ENCODE measurements around the gene PSD2. TPM values are rescaled to one million over a fixed set of nuclear protein-coding genes. Genes with fewer than 3 reads are reported as not detected.

Gene PSD2
- total RNA-seq, 1 donor from 2014 or later: 0.25 TPM

- H3K4me1 Mint-ChIP-seq (ENCODE audit: low read depth, unreplicated experiment): no peaks in the 10 kb centered on the region
- no peak for FAIRE-seq
- peaks cover 5% of the 10 kb centered on the region for H3K36me3 Mint-ChIP-seq (ENCODE audit: low read depth, unreplicated experiment)
- Histone ChIP-seq H3K9me3 (ENCODE audit: insufficient read depth, low read depth, low read length) (no peaks in the 10 kb centered on the region), H2AFZ (ENCODE audit: low read depth, low read length) (no peak overlapping the region), H3K36me3 (ENCODE audit: insufficient read depth, low read length) (no peaks in the 10 kb centered on the region), H3K27ac (ENCODE audit: low read depth, low read length) (no peak overlapping the region), H3K79me2 (ENCODE audit: insufficient read depth, low read length) (no peaks in the 10 kb centered on the region), H3K9ac (ENCODE audit: low read length) (no peak overlapping the region), H3K4me2 (ENCODE audit: low read length) (no peak overlapping the region), H4K20me1 (ENCODE audit: insufficient read depth, low read length) (no peaks in the 10 kb centered on the region), H3K27me3 (ENCODE audit: insufficient read depth, low read length) (peaks cover 43% of the 10 kb centered on the region), H3K4me1 (ENCODE audit: insufficient read depth, low read length) (no peaks in the 10 kb centered on the region), H3K4me3 (ENCODE audit: insufficient read depth, low read depth, low read length) (no peak overlapping the region)
- no peak for TF ChIP-seq EZH2 (IDR thresholded peaks at IDR 0.05; ENCODE audit: insufficient read depth, low read length)
- TF ChIP-seq, protein P1, sequence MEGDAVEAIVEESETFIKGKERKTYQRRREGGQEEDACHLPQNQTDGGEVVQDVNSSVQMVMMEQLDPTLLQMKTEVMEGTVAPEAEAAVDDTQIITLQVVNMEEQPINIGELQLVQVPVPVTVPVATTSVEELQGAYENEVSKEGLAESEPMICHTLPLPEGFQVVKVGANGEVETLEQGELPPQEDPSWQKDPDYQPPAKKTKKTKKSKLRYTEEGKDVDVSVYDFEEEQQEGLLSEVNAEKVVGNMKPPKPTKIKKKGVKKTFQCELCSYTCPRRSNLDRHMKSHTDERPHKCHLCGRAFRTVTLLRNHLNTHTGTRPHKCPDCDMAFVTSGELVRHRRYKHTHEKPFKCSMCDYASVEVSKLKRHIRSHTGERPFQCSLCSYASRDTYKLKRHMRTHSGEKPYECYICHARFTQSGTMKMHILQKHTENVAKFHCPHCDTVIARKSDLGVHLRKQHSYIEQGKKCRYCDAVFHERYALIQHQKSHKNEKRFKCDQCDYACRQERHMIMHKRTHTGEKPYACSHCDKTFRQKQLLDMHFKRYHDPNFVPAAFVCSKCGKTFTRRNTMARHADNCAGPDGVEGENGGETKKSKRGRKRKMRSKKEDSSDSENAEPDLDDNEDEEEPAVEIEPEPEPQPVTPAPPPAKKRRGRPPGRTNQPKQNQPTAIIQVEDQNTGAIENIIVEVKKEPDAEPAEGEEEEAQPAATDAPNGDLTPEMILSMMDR (IDR thresholded peaks at IDR 0.05; ENCODE audit: insufficient read depth, low read depth, low read length): no peak
- no peak for DNase-seq (ENCODE audit: low read depth)
- peaks cover 89% of the 10 kb centered on the region for H3K27me3 Mint-ChIP-seq (ENCODE audit: low read depth, unreplicated experiment)
- H3K27ac Mint-ChIP-seq (ENCODE audit: unreplicated experiment): no peak overlapping the region
- H3K4me3 Mint-ChIP-seq (ENCODE audit: unreplicated experiment): no peak overlapping the region
- peaks cover 5% of the 10 kb centered on the region for H3K9me3 Mint-ChIP-seq (ENCODE audit: unreplicated experiment)
Measured at GRCh38 chr5:139888370-139888769, 92.8 kb downstream of the PSD2 start.

DNA sequence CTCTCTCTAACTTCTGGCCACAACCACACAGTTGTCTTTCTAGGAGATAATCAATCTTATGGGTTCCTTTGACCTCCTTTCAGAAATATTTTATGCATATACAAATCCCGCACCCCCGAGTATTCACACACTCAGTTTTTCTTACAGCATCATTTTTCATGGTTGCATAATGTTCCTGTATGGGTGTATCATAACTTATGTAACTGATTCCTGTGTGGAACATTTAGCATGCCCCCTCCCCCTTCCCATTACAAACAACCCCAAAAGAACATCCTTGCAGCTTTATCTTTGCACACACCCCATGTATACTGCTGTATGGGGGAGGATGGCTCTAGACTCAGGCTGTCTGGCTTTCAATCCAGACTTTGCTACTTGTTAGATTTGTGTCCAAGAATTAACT is 93.8 kb downstream of the PSD2 start:
- H3K9ac ChIP-seq (ENCODE audit: low read length): no peak overlapping the region
- Mint-ChIP-seq H3K9me3 (ENCODE audit: unreplicated experiment) (peaks cover 5% of the 10 kb centered on the region), H3K27me3 (ENCODE audit: low read depth, unreplicated experiment) (peaks cover 89% of the 10 kb centered on the region), H3K4me3 (ENCODE audit: unreplicated experiment) (no peak overlapping the region), H3K36me3 (ENCODE audit: low read depth, unreplicated experiment) (peaks cover 5% of the 10 kb centered on the region), H3K4me1 (ENCODE audit: low read depth, unreplicated experiment) (no peaks in the 10 kb centered on the region), H3K27ac (ENCODE audit: unreplicated experiment) (no peak overlapping the region)
- H3K9me3 ChIP-seq (ENCODE audit: insufficient read depth, low read depth, low read length): no peaks in the 10 kb centered on the region
- H3K79me2 ChIP-seq (ENCODE audit: insufficient read depth, low read length): no peaks in the 10 kb centered on the region
- no peaks in the 10 kb centered on the region for H3K36me3 ChIP-seq (ENCODE audit: insufficient read depth, low read length)
- no peak for DNase-seq (ENCODE audit: low read depth)
- no peaks in the 10 kb centered on the region for H4K20me1 ChIP-seq (ENCODE audit: insufficient read depth, low read length)
- TF ChIP-seq, protein P1 (IDR thresholded peaks at IDR 0.05; ENCODE audit: insufficient read depth, low read depth, low read length): no peak
- no peak for TF ChIP-seq EZH2 (IDR thresholded peaks at IDR 0.05; ENCODE audit: insufficient read depth, low read length)
- FAIRE-seq: no peak
- H3K27me3 ChIP-seq (ENCODE audit: insufficient read depth, low read length): peaks cover 45% of the 10 kb centered on the region
- H3K4me2 ChIP-seq (ENCODE audit: low read length): no peak overlapping the region
- no peak overlapping the region for H3K4me3 ChIP-seq (ENCODE audit: insufficient read depth, low read depth, low read length)
- H3K4me1 ChIP-seq (ENCODE audit: insufficient read depth, low read length): no peaks in the 10 kb centered on the region
- no peak overlapping the region for H2AFZ ChIP-seq (ENCODE audit: low read depth, low read length)
- no peak overlapping the region for H3K27ac ChIP-seq (ENCODE audit: low read depth, low read length)

- no peak overlapping the region for H3K27ac Mint-ChIP-seq (ENCODE audit: unreplicated experiment)
- Histone ChIP-seq H3K9me3 (ENCODE audit: insufficient read depth, low read depth, low read length) (no peaks in the 10 kb centered on the region), H3K4me3 (ENCODE audit: insufficient read depth, low read depth, low read length) (no peak overlapping the region), H2AFZ (ENCODE audit: low read depth, low read length) (no peak overlapping the region), H3K27me3 (ENCODE audit: insufficient read depth, low read length) (peaks cover 42% of the 10 kb centered on the region), H4K20me1 (ENCODE audit: insufficient read depth, low read length) (no peaks in the 10 kb centered on the region), H3K4me2 (ENCODE audit: low read length) (no peak overlapping the region), H3K79me2 (ENCODE audit: insufficient read depth, low read length) (no peaks in the 10 kb centered on the region), H3K4me1 (ENCODE audit: insufficient read depth, low read length) (no peaks in the 10 kb centered on the region), H3K27ac (ENCODE audit: low read depth, low read length) (no peak overlapping the region), H3K9ac (ENCODE audit: low read length) (no peak overlapping the region), H3K36me3 (ENCODE audit: insufficient read depth, low read length) (no peaks in the 10 kb centered on the region)
- H3K4me3 Mint-ChIP-seq (ENCODE audit: unreplicated experiment): no peak overlapping the region
- H3K4me1 Mint-ChIP-seq (ENCODE audit: low read depth, unreplicated experiment): no peaks in the 10 kb centered on the region
- DNase-seq (ENCODE audit: low read depth) (no peak), FAIRE-seq (no peak)
- TF ChIP-seq, protein P1 (IDR thresholded peaks at IDR 0.05; ENCODE audit: insufficient read depth, low read depth, low read length): no peak
- no peak for TF ChIP-seq EZH2 (IDR thresholded peaks at IDR 0.05; ENCODE audit: insufficient read depth, low read length)
- peaks cover 10% of the 10 kb centered on the region for H3K36me3 Mint-ChIP-seq (ENCODE audit: low read depth, unreplicated experiment)
- H3K27me3 Mint-ChIP-seq (ENCODE audit: low read depth, unreplicated experiment): peaks cover 89% of the 10 kb centered on the region
- H3K9me3 Mint-ChIP-seq (ENCODE audit: unreplicated experiment): peaks cover 5% of the 10 kb centered on the region
Measured at GRCh38 chr5:139893873-139894272, 98.3 kb downstream of the PSD2 start.

Other genes with a start within 250 kb of the PSD2 start
- 161 and 169 TPM in 2 replicates for gene UBE2D2, start 234.5 kb upstream of the PSD2 start, total RNA-seq
- 151 and 185 TPM in 2 replicates for gene CXXC5, start 147.5 kb upstream of the PSD2 start, total RNA-seq
- gene NRG2, start 247.5 kb downstream of the PSD2 start, total RNA-seq: 0.46 and 0.54 TPM in 2 replicates

Measured in astrocyte (in vitro differentiated cells and primary cell).